ENCODE data around the gene NCOA7.
"Not testable (repeated sequence)": the region's sequence is repeated elsewhere in the genome, so short reads cannot be mapped to it uniquely, and the experiment has no call there.

NCOA7 gene

GRCh38 chr6:125922322-125922860, 131.6 kb downstream of the NCOA7 start:
- no peak overlapping the region for H3K4me3 ChIP-seq (ENCODE audit: low read length)
- TF ChIP-seq ZNF274 (IDR thresholded peaks at IDR 0.05; ENCODE audit: low read depth, low read length) = no peak

- no peak for TF ChIP-seq ZNF274 (IDR thresholded peaks at IDR 0.05; ENCODE audit: low read depth, low read length)
- no peak overlapping the region for H3K4me3 ChIP-seq (ENCODE audit: low read length)
Observed at GRCh38 chr6:125923366-125923877, 132.7 kb downstream of the NCOA7 start.

GRCh38 chr6:125924169-125924568, 133.4 kb downstream of the NCOA7 start:
- H3K4me3 ChIP-seq (ENCODE audit: low read length) = no peak overlapping the region
- no peak for TF ChIP-seq ZNF274 (IDR thresholded peaks at IDR 0.05; ENCODE audit: low read depth, low read length)

- TF ChIP-seq ZNF274 (IDR thresholded peaks at IDR 0.05; ENCODE audit: low read depth, low read length) = no peak
- H3K4me3 ChIP-seq (ENCODE audit: low read length) = no peak overlapping the region
Observed at GRCh38 chr6:125924697-125925358, 134.1 kb downstream of the NCOA7 start.

- no peak for TF ChIP-seq ZNF274 (IDR thresholded peaks at IDR 0.05; ENCODE audit: low read depth, low read length)
- no peak overlapping the region for H3K4me3 ChIP-seq (ENCODE audit: low read length)
Observed at GRCh38 chr6:125926711-125927110, 136.0 kb downstream of the NCOA7 start.

GRCh38 chr6:125927761-125928160, 137.0 kb downstream of the NCOA7 start:
- no peak overlapping the region for H3K4me3 ChIP-seq (ENCODE audit: low read length)
- no peak for TF ChIP-seq ZNF274 (IDR thresholded peaks at IDR 0.05; ENCODE audit: low read depth, low read length)

GRCh38 chr6:125930765-125931418, 140.1 kb downstream of the NCOA7 start:
- H3K4me3 ChIP-seq (ENCODE audit: low read length) = no peak overlapping the region
- no peak for TF ChIP-seq ZNF274 (IDR thresholded peaks at IDR 0.05; ENCODE audit: low read depth, low read length)

GRCh38 chr6:125931733-125932450, 141.1 kb downstream of the NCOA7 start:
- H3K4me3 ChIP-seq (ENCODE audit: low read length) = no peak overlapping the region
- no peak for TF ChIP-seq ZNF274 (IDR thresholded peaks at IDR 0.05; ENCODE audit: low read depth, low read length)

GRCh38 chr6:125932451-125932795, 141.7 kb downstream of the NCOA7 start:
- no peak for TF ChIP-seq ZNF274 (IDR thresholded peaks at IDR 0.05; ENCODE audit: low read depth, low read length)

GRCh38 chr6:125935520-125935919, 144.8 kb downstream of the NCOA7 start:
- not testable (repeated sequence) for H3K4me3 ChIP-seq (ENCODE audit: low read length)

More at GRCh38 chr6:125932451-125932795, 141.7 kb downstream of the NCOA7 start:
- no peak overlapping the region for H3K4me3 ChIP-seq (ENCODE audit: low read length)

- no peak for TF ChIP-seq ZNF274 (IDR thresholded peaks at IDR 0.05; ENCODE audit: low read depth, low read length)
- no peak overlapping the region for H3K4me3 ChIP-seq (ENCODE audit: low read length)
Observed at GRCh38 chr6:125939026-125939425, 148.3 kb downstream of the NCOA7 start.

GRCh38 chr6:125939791-125940190, 149.0 kb downstream of the NCOA7 start:
- TF ChIP-seq ZNF274 (IDR thresholded peaks at IDR 0.05; ENCODE audit: low read depth, low read length) = no peak
- H3K4me3 ChIP-seq (ENCODE audit: low read length) = no peak overlapping the region

GRCh38 chr6:125940247-125941041, 149.7 kb downstream of the NCOA7 start:
- no peak for TF ChIP-seq ZNF274 (IDR thresholded peaks at IDR 0.05; ENCODE audit: low read depth, low read length)
- H3K4me3 ChIP-seq (ENCODE audit: low read length) = no peak overlapping the region

Measured in GM08714 (cell line).